ENCODE data around the gene NDUFS8. TPM values are rescaled to one million over a fixed set of nuclear protein-coding genes. Genes with fewer than 3 reads are reported as not detected.
A peak's percentile ranks its signal among the peaks of the same experiment; 100 is the strongest.
"Not testable (repeated sequence)": the region's sequence is repeated elsewhere in the genome, so short reads cannot be mapped to it uniquely, and the experiment has no call there.

The NDUFS8 gene
- total RNA-seq (2014; rRNA removed), result 560 and 576 TPM in 2 replicates
- percentile 90 among the genes with signal in this experiment for Bru-seq, nascent RNA
- percentile 89 among the genes with signal in this experiment for BruChase-seq, experiment 1, labeled RNA remaining after a 6-hour chase
- percentile 85 among the genes with signal in this experiment for BruChase-seq, experiment 2, labeled RNA remaining after a 2-hour chase
- long read RNA-seq, transcript NDUFS8-207 (7 exons, 689 nt), result minor isoform, 8 of 366 reads
- long read RNA-seq, transcript NDUFS8-201 (7 exons, 791 nt), result major isoform, 197 of 366 reads
- long read RNA-seq, partial matches to known transcripts, result 44 of 366 reads
- long read RNA-seq, other reads (novel, unspliced or antisense), result 109 of 366 reads

GRCh38 chr11:68030318-68031143 lies at the start of gene NDUFS8:
Gene NDUFS8 (plus strand): TSS chr11:68030681. CDS start chr11:68032152, 1,471 bp downstream.
- Histone ChIP-seq H3K36me3 (ENCODE audit: low read depth, low read length) (peaks cover 8% of the 10 kb centered on the region), H3F3A (ENCODE audit: low read length, unreplicated experiment) (peaks cover 8% of the 10 kb centered on the region), H4K20me1 (ENCODE audit: low read length) (no peaks in the 10 kb centered on the region), H3K9ac (ENCODE audit: low read length) (peak within 1 kb of the TSS; percentile 96), H3K79me2 (ENCODE audit: low read length) (peaks cover 51% of the 10 kb centered on the region), H3K9me2 (replicated peaks; ENCODE audit: low read length) (no peaks in the 10 kb centered on the region), H3K4me1 (ENCODE audit: insufficient read depth, low read length) (peaks cover 44% of the 10 kb centered on the region), H3K9me3 (ENCODE audit: low read length) (no peaks in the 10 kb centered on the region), H3K27ac (ENCODE audit: low read length) (peak within 1 kb of the TSS; percentile 95), H3K27me3 (ENCODE audit: low read length) (no peaks in the 10 kb centered on the region), H3K4me2 (ENCODE audit: low read length) (peak within 1 kb of the TSS; percentile 96), H3K4me3 (ENCODE audit: low read length) (peak within 1 kb of the TSS; percentile 91), H2AFZ (ENCODE audit: low read length) (peak within 1 kb of the TSS; percentile 79)
- ChIA-PET CTCF (no interaction called here), POLR2A (ENCODE audit: unreplicated experiment) (interaction anchor here (0.5 kb wide), 1 partner anchor 225 kb away, joined by 3 read pairs; no protein-coding TSS in a partner anchor)
- ATAC-seq (peak; percentile 86), DNase-seq (peak; percentile 100)
- TF ChIP-seq CTCF (conservative IDR thresholded peaks at IDR 0.05; ENCODE audit: low read depth, low read length), result no peak
- no peak for TF ChIP-seq EZH2phosphoT487 (IDR thresholded peaks at IDR 0.05; ENCODE audit: borderline replicate concordance, low read length)
- TF ChIP-seq EZH2 (IDR thresholded peaks at IDR 0.05; ENCODE audit: low read length, unreplicated experiment), result no peak
- intact Hi-C loops (cut with micrococcal nuclease), result no loop called here
- BruUV-seq (replicated peaks), result no TSS peak

GRCh38 chr11:67981226-67981625 lies 49.3 kb upstream of the NDUFS8 start:
- H3K27ac ChIP-seq (ENCODE audit: low read length); H3F3A ChIP-seq (ENCODE audit: low read length, unreplicated experiment); POLR2A ChIA-PET (ENCODE audit: unreplicated experiment); DNase-seq; H3K9me2 ChIP-seq (replicated peaks; ENCODE audit: low read length); H3K79me2 ChIP-seq (ENCODE audit: low read length); ATAC-seq; H3K9ac ChIP-seq (ENCODE audit: low read length); H2AFZ ChIP-seq (ENCODE audit: low read length); CTCF ChIA-PET; H3K36me3 ChIP-seq (ENCODE audit: low read depth, low read length); H3K9me3 ChIP-seq (ENCODE audit: low read length); H3K4me3 ChIP-seq (ENCODE audit: low read length); H3K4me2 ChIP-seq (ENCODE audit: low read length); BruUV-seq (replicated peaks); H3K27me3 ChIP-seq (ENCODE audit: low read length); intact Hi-C loops (cut with micrococcal nuclease); H4K20me1 ChIP-seq (ENCODE audit: low read length): not testable (repeated sequence)
- peaks cover 15% of the 10 kb centered on the region for H3K4me1 ChIP-seq (ENCODE audit: insufficient read depth, low read length)

- CTCF ChIA-PET; POLR2A ChIA-PET (ENCODE audit: unreplicated experiment); H3K36me3 ChIP-seq (ENCODE audit: low read depth, low read length); H3K4me3 ChIP-seq (ENCODE audit: low read length); ATAC-seq; H3K9ac ChIP-seq (ENCODE audit: low read length); intact Hi-C loops (cut with micrococcal nuclease); H3K9me3 ChIP-seq (ENCODE audit: low read length); H3K79me2 ChIP-seq (ENCODE audit: low read length); H3K27ac ChIP-seq (ENCODE audit: low read length); H3K9me2 ChIP-seq (replicated peaks; ENCODE audit: low read length); H3K27me3 ChIP-seq (ENCODE audit: low read length); H4K20me1 ChIP-seq (ENCODE audit: low read length); H3F3A ChIP-seq (ENCODE audit: low read length, unreplicated experiment); H3K4me2 ChIP-seq (ENCODE audit: low read length); H2AFZ ChIP-seq (ENCODE audit: low read length); DNase-seq; BruUV-seq (replicated peaks): not testable (repeated sequence)
- peaks cover 15% of the 10 kb centered on the region for H3K4me1 ChIP-seq (ENCODE audit: insufficient read depth, low read length)
These were observed 48.1 kb upstream of the NDUFS8 start for GRCh38 chr11:67982255-67982857.

All from PC-3 (cell line).